GM23338 (cell line): ENCODE measurements around the gene PLAC8L1.

ENCODE experiments used
- CREB1 ChIP-seq: fragments of 250-450 bp; sonication (Bioruptor Pico); IDR thresholded peaks from 2 replicates; pipeline ENCODE4 v1.5.0; 2020; ENCODE audit warnings: low read depth, mild to moderate bottlenecking, moderate library complexity
- CTCF ChIP-seq, 2 experiments: fragments of 200-600 bp in 1 of 2; sonication (generic) in 1 of 2; conservative IDR thresholded peaks; 2 replicates each; pipeline versions ENCODE4 v1.5.1 to v1.6.1; 2016 to 2017; ENCODE audit warnings: antibody characterized with exemption in 2 of 2, low read depth in 2 of 2, mild to moderate bottlenecking in 2 of 2, moderate library complexity in 1 of 2
- EZH2 ChIP-seq: fragments of 200-600 bp; sonication (generic); IDR thresholded peaks from one replicate; pipeline ENCODE4 v1.8.0; 2017; ENCODE audit warnings: antibody characterized with exemption, mild to moderate bottlenecking, low read depth; ENCODE audit not compliant: unreplicated experiment
- EZH2phosphoT487 ChIP-seq: fragments of 200-600 bp; sonication (generic); IDR thresholded peaks from one replicate; pipeline ENCODE4 v1.8.1; 2018; ENCODE audit warnings: antibody characterized with exemption; ENCODE audit not compliant: unreplicated experiment
- JUNB ChIP-seq: IDR thresholded peaks from one replicate; pipeline ENCODE4 v1.6.1; 2016; ENCODE audit warnings: antibody characterized with exemption; ENCODE audit not compliant: unreplicated experiment
- POLR2AphosphoS5 ChIP-seq: IDR thresholded peaks from 2 replicates; pipeline ENCODE4 v1.6.1; 2016; ENCODE audit warnings: antibody characterized with exemption, low read depth
- REST ChIP-seq: IDR thresholded peaks from one replicate; pipeline ENCODE4 v1.6.1; 2018; ENCODE audit warnings: antibody characterized with exemption; ENCODE audit not compliant: unreplicated experiment
- STAT1 ChIP-seq: IDR thresholded peaks from one replicate; pipeline ENCODE4 v1.6.1; 2016; ENCODE audit warnings: antibody characterized with exemption; ENCODE audit not compliant: unreplicated experiment
- ZNF114 ChIP-seq: fragments of 250-450 bp; sonication (Bioruptor Pico); IDR thresholded peaks from 2 replicates; pipeline ENCODE4 v1.5.0; 2020; ENCODE audit warnings: mild to moderate bottlenecking, moderate library complexity
- ZNF331 ChIP-seq: fragments of 250-450 bp; sonication (Bioruptor Pico); IDR thresholded peaks from 2 replicates; pipeline ENCODE4 v1.5.0; 2020; ENCODE audit warnings: low read depth, mild to moderate bottlenecking, moderate library complexity

- TF ChIP-seq CTCF (conservative IDR thresholded peaks at IDR 0.05; ENCODE audit: low read depth in 2 of 2), result no peak
- no peak for TF ChIP-seq POLR2AphosphoS5
- TF ChIP-seq CREB1, result no peak
- no peak for TF ChIP-seq EZH2
- no peak for TF ChIP-seq EZH2phosphoT487
- no peak for TF ChIP-seq REST
- TF ChIP-seq JUNB, result no peak
- TF ChIP-seq ZNF114, result no peak
- TF ChIP-seq ZNF331 (CRISPR knock-in tag), result no peak
- TF ChIP-seq STAT1, result no peak
Measured at GRCh38 chr5:146124580-146124979, 19.2 kb upstream of the PLAC8L1 start.
